WTC11 (cell line): Measurements from ENCODE around the gene GALNT16. TPM values are rescaled to one million over a fixed set of nuclear protein-coding genes. Genes with fewer than 3 reads are reported as not detected.

Experiments used
- ATAC-seq: fragments of 200-7000 bp; cut with Tn5 transposase; 2 replicates; pipeline ENCODE4 v1.10.0; 2021; ENCODE audit warnings: mild to moderate bottlenecking, moderate library complexity
- CTCF ChIA-PET: fragments of 300-600 bp; sonication (Branson Sonifier 250); formaldehyde crosslinking; loops from one replicate; lab custom pipeline; 2021; ENCODE audit warnings: antibody characterized with exemption; lab: Charles Lee
- POLR2A ChIA-PET: fragments of 350-600 bp; sonication (Branson Sonifier 250); formaldehyde crosslinking; loops from one replicate; lab custom pipeline; 2021; ENCODE audit warnings: antibody characterized with exemption; lab: Charles Lee
- DNase-seq: peaks from one replicate; pipeline ENCODE4 v3.0.0; 2021; ENCODE audit warnings: low spot score
- H3K27ac Mint-ChIP-seq: 2 replicates; pipeline ENCODE4 v1.8.0; 2021; ENCODE audit warnings: mixed read lengths
- H3K27me3 Mint-ChIP-seq: 2 replicates; pipeline ENCODE4 v1.8.0; 2021; ENCODE audit warnings: low read depth, mild to moderate bottlenecking, moderate library complexity, mixed read lengths
- H3K36me3 Mint-ChIP-seq: 2 replicates; pipeline ENCODE4 v1.8.0; 2021; ENCODE audit warnings: mixed read lengths
- H3K4me1 Mint-ChIP-seq: 2 replicates; pipeline ENCODE4 v1.8.0; 2022; ENCODE audit warnings: mixed read lengths
- H3K4me3 Mint-ChIP-seq: 2 replicates; pipeline ENCODE4 v1.8.0; 2021; ENCODE audit warnings: mild to moderate bottlenecking, moderate library complexity, mixed read lengths
- H3K9me3 Mint-ChIP-seq: 2 replicates; pipeline ENCODE4 v1.8.0; 2021; ENCODE audit warnings: mixed read lengths
- CREM ChIP-seq: sonication (generic); formaldehyde crosslinking; IDR thresholded peaks from 2 replicates; pipeline ENCODE4 v1.8.1; 2022; ENCODE audit warnings: mild to moderate bottlenecking, missing genetic modification reagents, moderate library complexity
- E2F4 ChIP-seq: sonication (generic); formaldehyde crosslinking; IDR thresholded peaks from 2 replicates; pipeline ENCODE4 v1.8.1; 2022; ENCODE audit warnings: low read depth, mild to moderate bottlenecking, moderate library complexity, missing genetic modification reagents, borderline replicate concordance
- EMX1 ChIP-seq: fragments of 250-450 bp; sonication (Bioruptor Pico); IDR thresholded peaks from 2 replicates; pipeline ENCODE4 v1.8.0; 2021; ENCODE audit warnings: mild to moderate bottlenecking
- ERG ChIP-seq: fragments of 250-450 bp; sonication (Bioruptor Pico); IDR thresholded peaks from 2 replicates; pipeline ENCODE4 v1.8.0; 2021; ENCODE audit warnings: mild to moderate bottlenecking
- FOXP1 ChIP-seq: sonication (generic); formaldehyde crosslinking; IDR thresholded peaks from 2 replicates; pipeline ENCODE4 v1.8.0; 2022; ENCODE audit warnings: missing genetic modification reagents, mild to moderate bottlenecking, moderate library complexity, borderline replicate concordance
- IRF2 ChIP-seq: sonication (generic); formaldehyde crosslinking; IDR thresholded peaks from 2 replicates; pipeline ENCODE4 v1.8.0; 2022; ENCODE audit warnings: low read depth, missing genetic modification reagents, borderline replicate concordance
- MLX ChIP-seq: sonication (generic); formaldehyde crosslinking; IDR thresholded peaks from 2 replicates; pipeline ENCODE4 v1.8.1; 2023; ENCODE audit warnings: mild to moderate bottlenecking, missing genetic modification reagents, moderate library complexity
- MXD4 ChIP-seq: fragments of 250-450 bp; sonication (Bioruptor Pico); IDR thresholded peaks from 2 replicates; pipeline ENCODE4 v1.8.0; 2021; ENCODE audit warnings: mild to moderate bottlenecking, moderate library complexity, borderline replicate concordance
- NFATC4 ChIP-seq: fragments of 250-450 bp; sonication (Bioruptor Pico); IDR thresholded peaks from 2 replicates; pipeline ENCODE4 v1.9.0; 2021; ENCODE audit warnings: mild to moderate bottlenecking
- NFYB ChIP-seq: sonication (generic); formaldehyde crosslinking; conservative IDR thresholded peaks from 2 replicates; pipeline ENCODE4 v1.8.0; 2022; ENCODE audit warnings: low read depth, missing genetic modification reagents
- PRRX2 ChIP-seq: fragments of 250-450 bp; sonication (Bioruptor Pico); IDR thresholded peaks from 2 replicates; pipeline ENCODE4 v1.8.0; 2021; ENCODE audit warnings: mild to moderate bottlenecking
- RORB ChIP-seq: fragments of 250-450 bp; sonication (Bioruptor Pico); IDR thresholded peaks from 2 replicates; pipeline ENCODE4 v1.9.0; 2021; ENCODE audit warnings: mild to moderate bottlenecking
- SOX15 ChIP-seq: fragments of 250-450 bp; sonication (Bioruptor Pico); IDR thresholded peaks from 2 replicates; pipeline ENCODE4 v1.9.0; 2021; ENCODE audit warnings: mild to moderate bottlenecking
- SP1 ChIP-seq: sonication (generic); formaldehyde crosslinking; conservative IDR thresholded peaks from 2 replicates; pipeline ENCODE4 v1.8.1; 2022; ENCODE audit warnings: missing genetic modification reagents
- TEAD1 ChIP-seq: sonication (generic); formaldehyde crosslinking; IDR thresholded peaks from 2 replicates; pipeline ENCODE4 v1.8.0; 2022; ENCODE audit warnings: mild to moderate bottlenecking, missing genetic modification reagents
- ZNF121 ChIP-seq: sonication (generic); formaldehyde crosslinking; IDR thresholded peaks from 2 replicates; pipeline ENCODE4 v1.8.0; 2023; ENCODE audit warnings: missing genetic modification reagents
- ZNF138 ChIP-seq: sonication (generic); formaldehyde crosslinking; conservative IDR thresholded peaks from 2 replicates; pipeline ENCODE4 v1.8.1; 2022; ENCODE audit warnings: mild to moderate bottlenecking, moderate library complexity, missing genetic modification reagents
- ZNF263 ChIP-seq: sonication (generic); formaldehyde crosslinking; IDR thresholded peaks from 2 replicates; pipeline ENCODE4 v1.8.1; 2022; ENCODE audit warnings: low read depth, mild to moderate bottlenecking, moderate library complexity, missing genetic modification reagents
- ZNF396 ChIP-seq: fragments of 250-450 bp; sonication (Bioruptor Pico); IDR thresholded peaks from 2 replicates; pipeline ENCODE4 v1.8.0; 2021; ENCODE audit warnings: mild to moderate bottlenecking, moderate library complexity, borderline replicate concordance
- ZNF423 ChIP-seq: fragments of 250-450 bp; sonication (Bioruptor Pico); IDR thresholded peaks from 2 replicates; pipeline ENCODE4 v2.1.2; 2022; ENCODE audit warnings: mild to moderate bottlenecking, moderate library complexity
- total RNA-seq: library from RNA; stranded (reverse); gene quantifications from 3 replicates; pipeline ENCODE4 v1.2.3, GENCODE V29; 2021
- TF ChIP-seq, protein P1 (sequence below): sonication (generic); formaldehyde crosslinking; IDR thresholded peaks from 2 replicates; pipeline ENCODE4 v1.8.1; 2023; ENCODE audit warnings: mild to moderate bottlenecking, missing genetic modification reagents, borderline replicate concordance
- TF ChIP-seq, protein P2 (sequence below): sonication (generic); formaldehyde crosslinking; IDR thresholded peaks from 2 replicates; pipeline ENCODE4 v1.8.1; 2023; ENCODE audit warnings: mild to moderate bottlenecking, missing genetic modification reagents, moderate library complexity
- TF ChIP-seq, protein P3 (sequence below): sonication (generic); formaldehyde crosslinking; IDR thresholded peaks from 2 replicates; pipeline ENCODE4 v1.8.1; 2023; ENCODE audit warnings: mild to moderate bottlenecking, missing genetic modification reagents
- TF ChIP-seq, protein P4 (sequence below): sonication (generic); formaldehyde crosslinking; IDR thresholded peaks from 2 replicates; pipeline ENCODE4 v1.8.0; 2023; ENCODE audit warnings: missing genetic modification reagents, mild to moderate bottlenecking, borderline replicate concordance

The GALNT16 gene
- total RNA-seq, 1 experiment from 2014 or later = 4.5 TPM

GRCh38 chr14:69240527-69241173 is 19.3 kb upstream of the GALNT16 start (continued):
- TF ChIP-seq, protein P1, sequence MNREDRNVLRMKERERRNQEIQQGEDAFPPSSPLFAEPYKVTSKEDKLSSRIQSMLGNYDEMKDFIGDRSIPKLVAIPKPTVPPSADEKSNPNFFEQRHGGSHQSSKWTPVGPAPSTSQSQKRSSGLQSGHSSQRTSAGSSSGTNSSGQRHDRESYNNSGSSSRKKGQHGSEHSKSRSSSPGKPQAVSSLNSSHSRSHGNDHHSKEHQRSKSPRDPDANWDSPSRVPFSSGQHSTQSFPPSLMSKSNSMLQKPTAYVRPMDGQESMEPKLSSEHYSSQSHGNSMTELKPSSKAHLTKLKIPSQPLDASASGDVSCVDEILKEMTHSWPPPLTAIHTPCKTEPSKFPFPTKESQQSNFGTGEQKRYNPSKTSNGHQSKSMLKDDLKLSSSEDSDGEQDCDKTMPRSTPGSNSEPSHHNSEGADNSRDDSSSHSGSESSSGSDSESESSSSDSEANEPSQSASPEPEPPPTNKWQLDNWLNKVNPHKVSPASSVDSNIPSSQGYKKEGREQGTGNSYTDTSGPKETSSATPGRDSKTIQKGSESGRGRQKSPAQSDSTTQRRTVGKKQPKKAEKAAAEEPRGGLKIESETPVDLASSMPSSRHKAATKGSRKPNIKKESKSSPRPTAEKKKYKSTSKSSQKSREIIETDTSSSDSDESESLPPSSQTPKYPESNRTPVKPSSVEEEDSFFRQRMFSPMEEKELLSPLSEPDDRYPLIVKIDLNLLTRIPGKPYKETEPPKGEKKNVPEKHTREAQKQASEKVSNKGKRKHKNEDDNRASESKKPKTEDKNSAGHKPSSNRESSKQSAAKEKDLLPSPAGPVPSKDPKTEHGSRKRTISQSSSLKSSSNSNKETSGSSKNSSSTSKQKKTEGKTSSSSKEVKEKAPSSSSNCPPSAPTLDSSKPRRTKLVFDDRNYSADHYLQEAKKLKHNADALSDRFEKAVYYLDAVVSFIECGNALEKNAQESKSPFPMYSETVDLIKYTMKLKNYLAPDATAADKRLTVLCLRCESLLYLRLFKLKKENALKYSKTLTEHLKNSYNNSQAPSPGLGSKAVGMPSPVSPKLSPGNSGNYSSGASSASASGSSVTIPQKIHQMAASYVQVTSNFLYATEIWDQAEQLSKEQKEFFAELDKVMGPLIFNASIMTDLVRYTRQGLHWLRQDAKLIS (CRISPR knock-in tag) = no peak
- TF ChIP-seq NFYB (CRISPR knock-in tag) = no peak
- TF ChIP-seq TEAD1 (CRISPR knock-in tag) = no peak
- no peak for TF ChIP-seq ZNF138 (CRISPR knock-in tag)
- TF ChIP-seq, protein P2, sequence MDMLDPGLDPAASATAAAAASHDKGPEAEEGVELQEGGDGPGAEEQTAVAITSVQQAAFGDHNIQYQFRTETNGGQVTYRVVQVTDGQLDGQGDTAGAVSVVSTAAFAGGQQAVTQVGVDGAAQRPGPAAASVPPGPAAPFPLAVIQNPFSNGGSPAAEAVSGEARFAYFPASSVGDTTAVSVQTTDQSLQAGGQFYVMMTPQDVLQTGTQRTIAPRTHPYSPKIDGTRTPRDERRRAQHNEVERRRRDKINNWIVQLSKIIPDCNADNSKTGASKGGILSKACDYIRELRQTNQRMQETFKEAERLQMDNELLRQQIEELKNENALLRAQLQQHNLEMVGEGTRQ (CRISPR knock-in tag) = no peak
- no peak for TF ChIP-seq CREM (CRISPR knock-in tag)
- no peak for TF ChIP-seq ZNF396
- no peak for TF ChIP-seq EMX1
- TF ChIP-seq, protein P3, sequence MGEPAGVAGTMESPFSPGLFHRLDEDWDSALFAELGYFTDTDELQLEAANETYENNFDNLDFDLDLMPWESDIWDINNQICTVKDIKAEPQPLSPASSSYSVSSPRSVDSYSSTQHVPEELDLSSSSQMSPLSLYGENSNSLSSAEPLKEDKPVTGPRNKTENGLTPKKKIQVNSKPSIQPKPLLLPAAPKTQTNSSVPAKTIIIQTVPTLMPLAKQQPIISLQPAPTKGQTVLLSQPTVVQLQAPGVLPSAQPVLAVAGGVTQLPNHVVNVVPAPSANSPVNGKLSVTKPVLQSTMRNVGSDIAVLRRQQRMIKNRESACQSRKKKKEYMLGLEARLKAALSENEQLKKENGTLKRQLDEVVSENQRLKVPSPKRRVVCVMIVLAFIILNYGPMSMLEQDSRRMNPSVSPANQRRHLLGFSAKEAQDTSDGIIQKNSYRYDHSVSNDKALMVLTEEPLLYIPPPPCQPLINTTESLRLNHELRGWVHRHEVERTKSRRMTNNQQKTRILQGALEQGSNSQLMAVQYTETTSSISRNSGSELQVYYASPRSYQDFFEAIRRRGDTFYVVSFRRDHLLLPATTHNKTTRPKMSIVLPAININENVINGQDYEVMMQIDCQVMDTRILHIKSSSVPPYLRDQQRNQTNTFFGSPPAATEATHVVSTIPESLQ = no peak
- no peak for TF ChIP-seq MXD4
- no peak for TF ChIP-seq RORB

DNA sequence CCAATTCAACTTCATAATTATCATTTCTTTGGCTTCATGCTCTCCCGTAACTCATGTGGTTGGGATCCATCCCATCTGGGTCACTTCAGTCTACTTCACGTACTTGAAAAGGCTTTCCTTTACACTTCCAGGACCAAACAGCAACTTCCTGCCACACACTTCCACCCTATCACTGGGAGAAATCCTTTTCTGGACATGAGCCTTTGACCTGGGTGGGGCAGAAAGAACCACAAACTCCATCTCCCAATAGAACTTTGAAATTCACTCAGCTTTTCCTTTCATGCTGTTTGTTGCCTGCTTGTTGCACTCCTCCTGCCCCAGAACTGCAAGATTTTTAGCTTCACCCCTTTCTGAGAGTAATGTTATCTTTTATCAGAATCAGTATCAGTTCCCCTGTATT is 18.4 kb upstream of the GALNT16 start:
- Mint-ChIP-seq H3K27me3 (no peaks in the 10 kb centered on the region), H3K4me3 (no peak overlapping the region), H3K36me3 (peaks cover 26% of the 10 kb centered on the region), H3K9me3 (no peaks in the 10 kb centered on the region), H3K27ac (0 out of 2 replicates have a peak overlapping the region, but pooled peaks have one; percentile 2), H3K4me1 (peaks cover 6% of the 10 kb centered on the region)
- ATAC-seq (no peak), DNase-seq (no peak)
- ChIA-PET POLR2A (no interaction called here), CTCF (interaction anchor here (1.4 to 4.3 kb wide), 8 partner anchors 9 to 218 kb away, joined by 4 to 27 read pairs (median 8); no protein-coding TSS in a partner anchor)
- TF ChIP-seq NFATC4 (CRISPR knock-in tag) (no peak), ZNF121 (CRISPR knock-in tag) (no peak), MLX (no peak), PRRX2 (CRISPR knock-in tag) (no peak), FOXP1 (CRISPR knock-in tag) (no peak), ERG (CRISPR knock-in tag) (no peak), E2F4 (CRISPR knock-in tag) (no peak), ZNF263 (no peak), SOX15 (no peak), ZNF423 (no peak), SP1 (CRISPR knock-in tag) (no peak), IRF2 (CRISPR knock-in tag) (no peak)
- TF ChIP-seq, protein P4, sequence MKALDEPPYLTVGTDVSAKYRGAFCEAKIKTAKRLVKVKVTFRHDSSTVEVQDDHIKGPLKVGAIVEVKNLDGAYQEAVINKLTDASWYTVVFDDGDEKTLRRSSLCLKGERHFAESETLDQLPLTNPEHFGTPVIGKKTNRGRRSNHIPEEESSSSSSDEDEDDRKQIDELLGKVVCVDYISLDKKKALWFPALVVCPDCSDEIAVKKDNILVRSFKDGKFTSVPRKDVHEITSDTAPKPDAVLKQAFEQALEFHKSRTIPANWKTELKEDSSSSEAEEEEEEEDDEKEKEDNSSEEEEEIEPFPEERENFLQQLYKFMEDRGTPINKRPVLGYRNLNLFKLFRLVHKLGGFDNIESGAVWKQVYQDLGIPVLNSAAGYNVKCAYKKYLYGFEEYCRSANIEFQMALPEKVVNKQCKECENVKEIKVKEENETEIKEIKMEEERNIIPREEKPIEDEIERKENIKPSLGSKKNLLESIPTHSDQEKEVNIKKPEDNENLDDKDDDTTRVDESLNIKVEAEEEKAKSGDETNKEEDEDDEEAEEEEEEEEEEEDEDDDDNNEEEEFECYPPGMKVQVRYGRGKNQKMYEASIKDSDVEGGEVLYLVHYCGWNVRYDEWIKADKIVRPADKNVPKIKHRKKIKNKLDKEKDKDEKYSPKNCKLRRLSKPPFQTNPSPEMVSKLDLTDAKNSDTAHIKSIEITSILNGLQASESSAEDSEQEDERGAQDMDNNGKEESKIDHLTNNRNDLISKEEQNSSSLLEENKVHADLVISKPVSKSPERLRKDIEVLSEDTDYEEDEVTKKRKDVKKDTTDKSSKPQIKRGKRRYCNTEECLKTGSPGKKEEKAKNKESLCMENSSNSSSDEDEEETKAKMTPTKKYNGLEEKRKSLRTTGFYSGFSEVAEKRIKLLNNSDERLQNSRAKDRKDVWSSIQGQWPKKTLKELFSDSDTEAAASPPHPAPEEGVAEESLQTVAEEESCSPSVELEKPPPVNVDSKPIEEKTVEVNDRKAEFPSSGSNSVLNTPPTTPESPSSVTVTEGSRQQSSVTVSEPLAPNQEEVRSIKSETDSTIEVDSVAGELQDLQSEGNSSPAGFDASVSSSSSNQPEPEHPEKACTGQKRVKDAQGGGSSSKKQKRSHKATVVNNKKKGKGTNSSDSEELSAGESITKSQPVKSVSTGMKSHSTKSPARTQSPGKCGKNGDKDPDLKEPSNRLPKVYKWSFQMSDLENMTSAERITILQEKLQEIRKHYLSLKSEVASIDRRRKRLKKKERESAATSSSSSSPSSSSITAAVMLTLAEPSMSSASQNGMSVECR (CRISPR knock-in tag) = no peak
